AG08395 (cell line): ENCODE measurements around the gene PDE9A.

ENCODE experiments used
- DNase-seq: peaks from one replicate; pipeline ENCODE4 v3.0.0; 2012; ENCODE audit warnings: mixed read lengths, low spot score

PDE9A gene

DNA sequence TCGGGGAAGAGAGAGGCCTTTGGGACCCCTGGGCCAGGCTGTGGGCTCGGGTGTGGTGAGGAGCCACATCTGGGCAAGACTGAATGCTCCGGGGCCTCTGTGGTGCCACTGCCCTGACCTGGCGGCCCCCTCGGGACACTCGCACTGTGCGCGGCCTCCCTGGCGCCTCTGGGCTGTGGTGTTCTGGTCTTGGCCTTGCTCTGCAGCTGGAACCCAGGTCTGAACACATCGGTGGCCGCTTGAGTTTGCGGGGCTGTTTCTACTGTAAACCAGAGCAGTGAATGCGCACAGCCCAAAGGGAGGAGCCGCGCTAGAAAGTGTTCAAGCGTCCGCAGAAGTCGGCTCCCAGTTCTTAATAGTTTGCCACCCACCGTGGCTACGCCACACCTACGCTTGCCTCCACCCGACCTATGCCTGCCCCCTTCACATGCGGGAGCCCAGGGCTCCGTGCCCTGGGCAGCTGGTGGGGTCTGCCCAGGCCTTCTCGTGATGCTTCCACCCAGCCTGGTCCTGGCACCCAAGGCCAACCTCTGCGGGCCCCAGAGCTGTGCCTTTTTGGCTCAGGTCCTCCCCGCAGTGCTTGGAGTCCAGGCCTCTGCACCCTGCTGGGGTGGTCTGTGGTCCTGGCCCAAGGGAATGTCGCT is 4.4 kb downstream of the PDE9A start:
- no peak for DNase-seq

DNA sequence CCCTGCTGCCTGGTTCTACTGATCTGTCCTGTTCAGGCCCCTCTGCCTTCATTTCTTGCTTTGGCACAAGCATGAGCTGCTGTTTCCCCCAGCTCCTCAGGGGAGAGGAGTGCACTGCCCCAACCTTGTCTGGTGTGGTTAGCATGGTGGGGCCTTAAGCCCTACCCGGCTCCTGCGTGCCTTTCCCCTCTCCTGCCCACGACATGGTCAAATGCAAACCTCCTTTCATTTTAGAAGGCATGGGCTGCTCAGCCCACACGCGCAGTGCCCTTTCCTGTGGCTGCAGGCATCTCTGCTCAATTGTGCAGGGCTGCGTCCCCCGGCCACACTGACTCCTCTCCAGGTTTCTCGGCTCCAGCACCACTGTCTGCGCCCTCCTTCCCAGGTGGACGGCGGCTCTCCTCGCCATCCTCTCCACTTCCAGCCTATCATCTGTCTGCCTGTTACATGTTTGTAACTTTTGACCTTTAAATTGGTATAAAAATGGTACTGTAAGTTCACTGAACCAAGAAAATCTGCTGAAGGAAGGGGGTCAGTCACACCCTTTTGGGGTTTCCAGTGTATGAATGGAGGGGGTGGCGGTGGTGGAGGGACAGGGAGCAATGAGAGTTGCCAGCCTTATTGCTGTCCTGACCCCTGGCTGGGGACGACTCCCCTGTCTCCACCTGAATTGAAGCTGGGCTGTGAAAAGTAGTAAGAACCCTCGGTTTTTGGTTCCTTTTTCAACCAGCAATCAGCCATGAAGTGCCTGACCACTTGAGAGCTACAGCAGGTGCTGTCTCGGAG is 5.1 kb downstream of the PDE9A start:
- DNase-seq, result no peak

GRCh38 chr21:42659416-42660117 is 6.1 kb downstream of the PDE9A start:
- no peak for DNase-seq

DNA sequence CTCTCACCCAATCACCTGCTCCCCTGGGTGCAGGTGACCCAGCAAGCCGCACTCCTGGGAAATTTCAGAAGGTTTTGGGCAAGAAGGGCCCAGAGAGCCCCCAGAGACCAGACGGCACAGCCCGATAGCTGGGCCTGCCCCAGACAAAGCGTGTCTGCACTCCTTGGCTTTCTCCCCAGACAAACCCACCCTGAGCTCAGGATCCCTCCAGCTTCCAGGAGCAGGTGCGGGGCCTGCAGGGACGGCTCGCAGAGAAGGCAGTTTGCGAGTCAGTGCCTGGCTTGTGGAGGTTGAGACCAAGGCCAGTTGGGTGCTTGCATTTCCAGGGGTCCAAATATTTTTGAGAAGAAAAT is 6.7 kb downstream of the PDE9A start:
- DNase-seq, result no peak

GRCh38 chr21:42661688-42662429 is 8.4 kb downstream of the PDE9A start:
- no peak for DNase-seq

DNA sequence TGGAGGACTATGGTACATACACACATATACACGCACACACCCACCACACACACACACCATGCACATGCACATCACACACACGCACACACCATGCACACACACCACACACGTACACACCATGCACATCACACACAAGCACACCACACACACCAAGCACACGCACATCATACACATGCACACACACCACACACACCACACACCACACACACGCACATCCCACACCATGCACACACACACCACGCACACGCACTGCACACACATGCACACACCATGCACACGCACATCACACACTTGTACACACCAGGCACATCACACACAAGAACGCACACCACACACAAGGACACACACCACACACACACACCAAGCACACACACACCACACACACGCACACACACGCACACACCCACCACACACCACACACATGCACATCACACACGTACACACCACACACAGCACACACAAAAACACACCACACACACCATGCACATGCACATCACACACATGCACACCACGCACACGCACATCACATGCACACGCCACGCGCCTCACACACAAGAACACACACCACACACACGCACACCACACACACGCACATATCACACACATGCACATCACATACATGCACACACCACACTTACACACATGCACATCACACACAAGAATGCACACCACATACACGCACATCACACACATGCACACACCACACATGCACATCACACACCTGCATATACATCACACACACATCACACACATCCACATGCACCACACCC is 9.2 kb downstream of the PDE9A start:
- no peak for DNase-seq

GRCh38 chr21:42663200-42663750 is 9.9 kb downstream of the PDE9A start:
- DNase-seq, result no peak

GRCh38 chr21:42663860-42664535 is 10.6 kb downstream of the PDE9A start:
- DNase-seq, result no peak

- no peak for DNase-seq
Measured at GRCh38 chr21:42664614-42665013, 11.2 kb downstream of the PDE9A start.

- no peak for DNase-seq
Measured at GRCh38 chr21:42665026-42665425, 11.6 kb downstream of the PDE9A start.

DNA sequence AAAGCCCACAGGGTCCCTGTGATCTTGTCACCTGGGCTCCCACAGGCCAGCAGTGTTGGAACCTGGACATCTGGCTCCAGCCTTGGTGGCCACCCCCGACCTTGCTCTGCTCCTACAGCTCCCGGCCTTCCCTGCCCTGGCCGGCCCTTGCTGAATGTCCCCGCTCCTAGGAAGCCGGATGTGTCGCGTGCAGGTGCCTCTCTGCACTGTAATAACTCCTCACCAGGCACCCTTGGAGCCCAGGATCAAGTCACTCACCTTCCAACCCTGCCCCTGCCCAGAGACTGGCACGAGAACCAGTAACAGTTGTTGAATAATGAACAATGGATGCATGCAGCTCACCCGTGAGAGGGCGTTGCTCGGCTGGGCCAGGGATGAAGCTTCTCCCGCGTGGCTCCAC is 12.1 kb downstream of the PDE9A start:
- no peak for DNase-seq

DNA sequence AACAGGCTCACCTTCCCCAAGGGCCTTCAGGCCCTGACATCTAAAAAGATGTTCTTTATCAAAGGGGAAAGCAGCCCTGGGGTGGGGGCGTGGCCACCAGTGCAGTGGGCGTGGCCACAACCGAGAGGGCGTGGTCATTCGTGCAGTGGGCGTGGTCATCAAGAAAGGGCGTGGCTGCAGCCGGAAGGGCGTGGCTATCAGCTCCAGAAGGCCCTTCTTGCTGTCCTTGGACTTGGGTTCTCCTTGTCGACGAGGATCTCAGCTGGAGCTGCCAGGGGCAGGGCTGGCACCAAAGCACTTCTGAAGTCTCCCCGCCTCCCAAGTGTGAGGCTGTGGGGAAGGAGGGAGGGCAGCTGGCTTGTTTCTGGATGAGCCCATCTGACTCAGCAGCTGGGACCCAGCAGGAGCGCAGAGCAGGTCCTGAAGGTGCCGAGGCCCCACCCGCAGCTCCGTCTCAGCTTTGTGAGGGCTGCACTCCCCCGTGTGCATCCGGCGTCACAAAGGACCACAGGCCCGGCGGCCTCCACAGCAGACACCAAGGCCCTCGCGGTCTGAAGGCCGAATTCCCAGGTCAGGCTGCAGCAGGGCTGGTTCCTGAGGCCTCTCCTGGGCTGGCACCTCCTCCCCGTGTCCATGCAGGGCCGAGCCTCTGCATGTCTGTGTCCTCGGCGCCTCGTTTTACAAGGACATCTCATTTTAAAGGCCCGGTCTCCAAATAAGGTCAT is 12.8 kb downstream of the PDE9A start:
- no peak for DNase-seq

- DNase-seq, result no peak
Measured at GRCh38 chr21:42666925-42667324, 13.5 kb downstream of the PDE9A start.

DNA sequence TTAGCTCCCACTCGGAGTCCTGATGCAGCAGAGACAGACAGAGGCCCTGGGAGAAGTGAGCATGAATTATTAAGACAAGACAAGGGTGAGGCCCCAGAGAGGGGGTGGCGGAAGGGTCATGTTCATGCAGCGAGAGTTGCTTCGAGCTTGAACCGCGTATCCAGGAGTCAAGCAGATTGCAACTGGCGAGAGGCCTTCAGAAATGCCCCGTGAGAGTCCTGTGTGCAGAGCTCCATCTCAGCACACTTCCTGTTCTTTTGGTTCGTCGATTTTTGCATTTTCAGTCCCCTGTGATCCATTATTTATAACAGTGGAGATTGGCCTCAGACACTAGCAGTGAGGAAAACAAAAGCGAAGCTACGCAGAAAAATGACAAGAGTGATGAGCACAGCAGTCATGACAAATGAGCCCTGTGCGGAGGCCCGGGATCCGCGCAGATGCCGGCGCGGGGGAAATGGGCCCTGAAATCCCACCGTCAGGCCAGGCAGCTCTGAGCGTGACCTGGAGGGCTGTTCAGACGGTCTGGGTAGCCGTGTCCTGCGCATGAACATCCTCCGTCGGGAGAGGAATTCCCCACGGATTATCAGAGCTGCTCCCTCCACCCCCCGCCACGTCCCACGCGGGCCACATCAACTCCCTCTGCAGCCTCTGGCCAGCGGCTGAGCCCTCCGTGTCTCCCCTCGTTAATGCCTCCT is 15.0 kb downstream of the PDE9A start:
- DNase-seq, result no peak

DNA sequence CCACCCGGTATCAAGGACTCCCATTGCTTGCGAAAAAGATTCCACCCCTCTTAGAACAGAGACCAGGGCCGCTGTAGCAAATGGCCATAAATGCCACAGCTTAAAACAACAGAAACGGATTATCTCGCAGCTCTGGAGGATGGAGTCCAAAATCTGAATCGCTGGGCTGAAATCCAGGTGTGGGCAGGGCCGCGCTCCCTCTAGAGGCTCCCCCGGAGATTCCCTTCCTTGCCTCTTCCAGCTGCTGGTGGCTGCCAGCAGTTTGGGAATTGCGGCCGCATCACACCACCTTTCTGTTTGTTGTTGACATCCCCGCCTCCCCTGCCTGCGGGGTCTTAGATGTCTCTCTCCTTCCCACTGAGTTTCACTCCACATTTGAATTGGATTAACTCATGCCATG is 15.6 kb downstream of the PDE9A start:
- no peak for DNase-seq

- no peak for DNase-seq
Measured at GRCh38 chr21:42670058-42670880, 16.8 kb downstream of the PDE9A start.

DNA sequence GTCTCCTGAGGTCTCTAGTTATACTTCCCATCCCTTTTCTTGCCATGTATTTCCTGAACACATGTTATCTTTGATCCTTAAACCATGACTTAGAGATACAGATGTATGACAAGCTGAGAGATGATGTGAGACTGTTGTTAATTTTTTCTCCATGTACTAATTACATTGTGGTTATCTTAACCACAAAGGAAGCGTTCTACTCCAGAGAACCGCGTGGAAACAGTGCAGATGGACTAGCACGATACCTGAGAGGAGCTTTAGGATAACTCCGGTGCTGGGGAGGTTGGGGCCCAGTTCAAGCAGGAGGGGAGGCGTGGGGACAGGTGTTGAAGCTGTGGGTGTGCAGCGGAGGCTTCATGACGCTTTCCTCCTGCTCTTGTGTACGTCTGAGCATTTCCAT is 17.5 kb downstream of the PDE9A start:
- no peak for DNase-seq

DNA sequence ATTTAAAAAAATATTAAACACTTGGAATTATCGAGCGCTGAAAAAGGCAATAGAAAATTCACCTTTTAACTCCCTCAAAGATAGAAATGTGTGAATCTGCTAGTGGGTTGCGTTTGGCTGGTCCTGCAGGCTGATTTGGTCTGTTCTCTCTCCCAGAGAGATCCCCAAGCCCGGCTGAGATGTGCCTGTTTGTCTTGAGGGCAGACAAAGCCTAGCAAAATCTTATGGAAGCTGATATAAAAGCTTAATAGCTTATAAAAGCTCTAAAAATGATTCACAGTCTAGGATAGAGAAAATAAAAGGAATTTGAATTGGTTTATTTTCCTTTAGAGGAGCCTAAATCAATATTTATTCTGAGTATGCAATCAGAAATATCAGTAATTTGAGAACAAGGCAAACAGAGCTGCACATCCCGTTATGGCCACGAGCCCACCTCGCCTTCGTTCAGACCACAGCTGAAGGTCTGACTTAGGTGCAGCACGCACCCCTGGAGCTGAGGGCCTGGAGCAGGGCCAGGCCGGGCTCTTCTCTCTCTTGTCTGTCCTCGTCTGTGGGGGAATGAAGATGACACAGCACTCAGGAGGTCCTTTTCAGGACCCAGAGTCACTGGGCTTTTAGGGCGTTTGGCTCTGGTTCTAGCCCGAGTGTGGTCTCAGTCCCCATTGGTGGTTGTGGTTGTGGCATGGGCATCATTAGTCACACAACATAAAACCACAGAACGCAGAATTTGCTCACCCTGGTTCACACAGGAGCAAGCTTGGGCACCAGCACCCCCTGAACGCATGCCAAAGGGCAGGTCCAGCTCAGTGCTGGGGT is 18.6 kb downstream of the PDE9A start:
- DNase-seq, result no peak
